Ectodermal cell (in vitro differentiated cells): ENCODE data around the gene MYBBP1A.

Experiments used
- H3K27ac ChIP-seq: 2 replicates; pipeline ENCODE4 v1.7.0; 2013; ENCODE audit warnings: mild to moderate bottlenecking, low read depth, low read length; ENCODE audit not compliant: insufficient read depth, poor library complexity, severe bottlenecking
- H3K27me3 ChIP-seq: 2 replicates; pipeline ENCODE4 v1.7.0; 2013; ENCODE audit warnings: mild to moderate bottlenecking, low read length; ENCODE audit not compliant: insufficient read depth, control insufficient read depth, poor library complexity, severe bottlenecking
- H3K36me3 ChIP-seq: one replicate; pipeline ENCODE4 v1.7.0; 2013; ENCODE audit warnings: low read length; ENCODE audit not compliant: control insufficient read depth, insufficient read depth
- H3K4me1 ChIP-seq: one replicate; pipeline ENCODE4 v1.7.0; 2013; ENCODE audit warnings: low read length; ENCODE audit not compliant: control insufficient read depth, insufficient read depth
- H3K4me3 ChIP-seq: 2 replicates; pipeline ENCODE4 v1.7.0; 2013; ENCODE audit warnings: low read depth, low read length, control low read depth; ENCODE audit not compliant: insufficient read depth
- H3K9me3 ChIP-seq: 2 replicates; pipeline ENCODE4 v1.7.0; 2013; ENCODE audit warnings: mild to moderate bottlenecking, low read length, moderate library complexity; ENCODE audit not compliant: control insufficient read depth
- WGBS, 2 experiments: methylation state at CpG; one replicate each; pipeline ENCODE4 v1.1.7; 2013; ENCODE audit warnings: missing lambda C conversion rate in 2 of 2; 5-methylcytosine and 5-hydroxymethylcytosine counted together

Gene MYBBP1A

GRCh38 chr17:4542726-4543191 is 12.4 kb downstream of the MYBBP1A start:
- Histone ChIP-seq H3K4me1 (no peaks in the 10 kb centered on the region), H3K27me3 (no peaks in the 10 kb centered on the region), H3K4me3 (no peak overlapping the region), H3K36me3 (peaks cover 18% of the 10 kb centered on the region), H3K9me3 (no peaks in the 10 kb centered on the region), H3K27ac (no peak overlapping the region)
- WGBS, 2 experiments = 96 to 97% methylated on average over 19 of the region's 19 CpGs

GRCh38 chr17:4542003-4542725 is 13.0 kb downstream of the MYBBP1A start:
- no peaks in the 10 kb centered on the region for H3K9me3 ChIP-seq
- WGBS, 2 experiments = 95 to 96% methylated on average over 14 of the region's 14 CpGs
- H3K27ac ChIP-seq = no peak overlapping the region
- no peaks in the 10 kb centered on the region for H3K4me1 ChIP-seq
- no peak overlapping the region for H3K4me3 ChIP-seq
- H3K36me3 ChIP-seq = peaks cover 18% of the 10 kb centered on the region
- no peaks in the 10 kb centered on the region for H3K27me3 ChIP-seq

DNA sequence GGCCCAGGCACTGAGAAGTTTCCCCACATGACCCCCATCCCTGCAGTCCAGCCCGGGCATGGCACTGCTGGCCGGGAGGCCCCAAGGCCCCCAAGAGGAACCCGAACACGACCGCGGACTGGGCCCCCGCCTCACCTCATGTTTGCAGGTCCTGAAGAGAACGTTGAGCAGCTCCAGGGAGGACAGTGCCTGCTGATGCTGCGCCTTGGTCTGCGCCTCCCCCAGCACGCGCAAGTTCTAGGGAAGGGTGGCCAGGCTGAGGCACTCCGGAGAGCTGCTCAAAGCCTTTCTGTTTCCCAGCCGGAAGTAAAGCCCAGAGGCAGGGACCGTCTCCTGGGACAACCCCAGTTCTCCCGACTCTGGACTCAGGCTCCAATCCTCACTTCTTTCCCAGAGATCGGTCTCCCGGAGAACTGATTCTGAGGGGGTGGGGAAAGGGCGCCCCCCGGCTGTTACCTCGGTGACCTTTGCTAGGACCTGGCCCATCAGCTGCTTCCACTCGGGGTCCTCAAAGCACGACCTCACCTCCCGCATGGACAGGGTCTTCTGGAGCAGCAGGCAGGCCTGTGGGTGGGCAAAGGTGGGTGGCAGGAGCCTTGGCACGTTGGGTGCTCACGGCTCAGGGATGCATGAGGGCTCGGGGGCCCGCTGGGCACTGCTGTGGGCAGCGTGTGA is 13.7 kb downstream of the MYBBP1A start:
- Histone ChIP-seq H3K36me3 (peaks cover 18% of the 10 kb centered on the region), H3K27ac (no peak overlapping the region), H3K4me1 (peaks cover 4% of the 10 kb centered on the region), H3K27me3 (no peaks in the 10 kb centered on the region), H3K4me3 (no peak overlapping the region), H3K9me3 (no peaks in the 10 kb centered on the region)
- WGBS, 2 experiments = 94% methylated on average over 29 of the region's 29 CpGs

DNA sequence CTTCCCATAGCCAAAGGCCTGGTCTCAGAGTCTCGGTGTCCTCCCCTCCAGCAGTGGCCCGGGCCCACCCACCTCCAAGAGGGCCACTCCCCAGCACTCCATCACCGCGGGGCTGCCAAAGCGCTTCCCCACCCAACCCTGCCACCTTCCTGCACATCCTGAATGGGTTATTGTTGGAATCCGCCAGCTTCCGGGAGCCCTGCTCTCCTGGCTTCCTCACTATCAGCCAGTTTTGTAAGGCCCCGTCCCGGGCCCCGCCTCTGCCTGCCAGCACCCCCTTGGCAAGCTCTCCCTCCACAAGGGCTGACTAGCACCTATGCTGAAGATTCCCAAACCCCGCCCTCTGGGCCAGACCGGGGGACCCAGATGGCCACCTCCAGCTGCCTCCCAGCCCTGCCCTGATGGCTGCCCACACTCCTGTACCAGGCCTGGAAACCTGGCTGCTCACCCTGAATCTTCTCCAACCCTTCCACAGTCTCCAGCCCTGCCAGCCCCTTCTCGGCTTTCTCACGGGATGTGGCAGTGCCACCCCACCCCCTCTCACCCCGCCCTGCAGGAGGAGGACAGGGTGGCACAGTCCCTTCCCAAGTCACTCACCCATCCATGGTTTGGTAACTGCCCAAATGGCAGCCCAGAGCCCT is 14.4 kb downstream of the MYBBP1A start:
- Histone ChIP-seq H3K27ac (no peak overlapping the region), H3K9me3 (no peaks in the 10 kb centered on the region), H3K4me3 (no peak overlapping the region), H3K36me3 (peaks cover 18% of the 10 kb centered on the region), H3K4me1 (peaks cover 8% of the 10 kb centered on the region), H3K27me3 (no peaks in the 10 kb centered on the region)
- 94% methylated on average over 15 of the region's 15 CpGs for WGBS, 2 experiments

DNA sequence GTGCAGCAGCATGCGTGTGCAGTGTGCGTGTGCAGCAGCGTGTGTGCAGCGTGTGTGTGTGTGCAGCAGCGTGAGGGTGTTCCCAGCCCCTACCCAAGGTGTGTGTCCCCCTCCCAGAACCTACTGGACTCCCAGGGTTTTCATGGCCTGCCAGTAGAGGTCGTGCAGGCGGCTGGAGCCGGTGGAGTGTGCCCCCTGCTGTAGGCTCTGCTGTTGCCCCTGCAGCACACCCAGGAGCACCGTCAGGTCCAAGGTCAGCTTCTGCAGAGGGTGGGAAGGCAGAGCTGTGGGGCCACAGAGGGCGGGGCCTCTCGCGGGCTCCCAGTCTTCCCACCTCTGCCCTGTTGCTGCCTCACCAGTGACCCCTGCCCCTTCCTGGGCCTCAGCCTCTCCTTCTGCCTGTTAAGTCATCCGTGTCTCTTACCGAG is 14.9 kb downstream of the MYBBP1A start:
- Histone ChIP-seq H3K4me3 (no peak overlapping the region), H3K27ac (no peak overlapping the region), H3K9me3 (no peaks in the 10 kb centered on the region), H3K4me1 (peaks cover 8% of the 10 kb centered on the region), H3K27me3 (no peaks in the 10 kb centered on the region), H3K36me3 (peaks cover 18% of the 10 kb centered on the region)
- 91 to 92% methylated on average over 14 of the region's 14 CpGs for WGBS, 2 experiments

- no peaks in the 10 kb centered on the region for H3K27me3 ChIP-seq
- H3K4me1 ChIP-seq = peaks cover 8% of the 10 kb centered on the region
- 95% methylated on average over 26 of the region's 26 CpGs for WGBS, 2 experiments
- H3K27ac ChIP-seq = no peak overlapping the region
- no peak overlapping the region for H3K4me3 ChIP-seq
- H3K9me3 ChIP-seq = no peaks in the 10 kb centered on the region
- peaks cover 18% of the 10 kb centered on the region for H3K36me3 ChIP-seq
Observed at GRCh38 chr17:4539576-4540223, 15.5 kb downstream of the MYBBP1A start.

DNA sequence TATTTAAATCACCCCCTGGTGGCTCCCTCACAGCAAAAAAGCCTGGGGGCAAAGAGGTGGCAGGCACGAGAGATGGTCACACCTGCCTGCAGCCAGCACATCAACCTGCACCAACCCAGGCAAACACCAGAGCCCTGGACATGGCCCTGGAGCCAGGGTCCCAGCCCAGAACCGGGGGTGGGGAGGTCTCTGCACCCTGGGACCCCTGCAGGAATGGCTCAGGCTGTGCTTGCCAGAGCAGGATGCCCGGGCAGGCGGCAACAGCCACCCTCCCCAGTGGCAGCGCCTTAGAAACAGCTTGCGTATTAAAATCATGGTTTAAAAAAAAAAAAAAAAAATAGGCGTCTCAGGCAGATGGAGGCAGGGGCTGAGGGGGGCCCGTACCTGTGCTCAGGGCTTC is 16.2 kb downstream of the MYBBP1A start:
- H3K27me3 ChIP-seq = no peaks in the 10 kb centered on the region
- peaks cover 12% of the 10 kb centered on the region for H3K4me1 ChIP-seq
- H3K36me3 ChIP-seq = peaks cover 18% of the 10 kb centered on the region
- no peak overlapping the region for H3K27ac ChIP-seq
- no peak overlapping the region for H3K4me3 ChIP-seq
- no peaks in the 10 kb centered on the region for H3K9me3 ChIP-seq
- 93 to 99% methylated on average over 8 of the region's 8 CpGs for WGBS, 2 experiments

GRCh38 chr17:4538236-4539002 is 16.8 kb downstream of the MYBBP1A start:
- 92 to 93% methylated on average over 13 of the region's 13 CpGs for WGBS, 2 experiments
- H3K36me3 ChIP-seq = peaks cover 18% of the 10 kb centered on the region

DNA sequence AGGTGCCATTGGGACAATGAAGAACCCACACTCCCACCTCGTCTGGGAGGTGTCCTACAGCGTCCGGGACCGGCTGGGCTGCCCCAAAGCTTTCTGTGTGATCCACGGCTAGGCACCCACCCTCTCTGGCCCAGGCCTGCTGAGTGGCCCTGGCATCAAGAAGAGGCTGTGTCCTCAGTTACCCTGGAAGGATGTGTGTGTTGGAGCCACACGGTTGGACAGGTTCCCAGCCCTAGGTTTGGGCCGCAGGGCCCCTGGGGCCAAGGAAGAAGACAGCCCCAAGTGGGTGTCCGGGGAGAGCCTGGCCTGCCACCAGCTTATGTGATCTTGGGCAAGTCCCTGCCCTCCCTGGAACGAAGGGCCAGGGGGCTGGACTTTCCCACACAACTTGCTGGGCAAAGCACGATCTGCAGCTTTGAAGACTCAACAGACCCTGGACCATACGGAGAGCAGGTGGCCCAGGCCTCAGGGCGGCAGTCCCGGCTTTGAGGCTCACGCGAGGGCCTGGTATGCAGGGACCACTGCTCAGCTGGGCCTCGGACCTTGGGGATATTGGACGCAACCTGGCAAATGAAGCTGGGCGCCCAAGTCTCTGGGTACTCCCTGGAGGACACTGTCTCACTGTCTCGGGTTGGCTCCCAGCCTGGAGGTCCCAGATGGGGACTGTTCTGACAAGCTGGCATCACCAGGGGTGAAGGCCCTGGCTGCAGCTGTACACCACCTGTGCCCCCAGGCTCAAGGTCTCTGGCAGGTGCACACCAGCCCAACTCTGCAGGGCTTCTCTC is 17.5 kb downstream of the MYBBP1A start:
- H3K27ac ChIP-seq = no peak overlapping the region
- H3K4me1 ChIP-seq = peaks cover 18% of the 10 kb centered on the region
- H3K4me3 ChIP-seq = no peak overlapping the region
- WGBS, 2 experiments = 94 to 95% methylated on average over 19 of the region's 19 CpGs
- H3K36me3 ChIP-seq = peaks cover 16% of the 10 kb centered on the region
- H3K9me3 ChIP-seq = no peaks in the 10 kb centered on the region
- no peaks in the 10 kb centered on the region for H3K27me3 ChIP-seq

More at GRCh38 chr17:4538236-4539002, 16.8 kb downstream of the MYBBP1A start:
- Histone ChIP-seq H3K27ac (no peak overlapping the region), H3K4me3 (no peak overlapping the region), H3K27me3 (no peaks in the 10 kb centered on the region), H3K9me3 (no peaks in the 10 kb centered on the region), H3K4me1 (peaks cover 18% of the 10 kb centered on the region)
